Natural killer cell (primary cell): Measurements from ENCODE around the gene PAX8. TPM values are rescaled to one million over a fixed set of nuclear protein-coding genes. Genes with fewer than 3 reads are reported as not detected.
A peak's percentile ranks its signal among the peaks of the same experiment; 100 is the strongest.
"Not testable (repeated sequence)": the region's sequence is repeated elsewhere in the genome, so short reads cannot be mapped to it uniquely, and the experiment has no call there.

ENCODE experiments used
- ATAC-seq, 3 donors: fragments of 150-1000 bp in 2 of 3; fragments of 200-7000 bp in 1 of 3; cut with Tn5 transposase; 1 replicate in 1 of 3; 2 replicates in 2 of 3; pipeline ENCODE4 v1.10.0; 2021; ENCODE audit warnings: mild to moderate bottlenecking in 2 of 3, moderate library complexity in 2 of 3
- DNase-seq, 2 donors: peaks; one replicate each; pipeline versions ENCODE4 v3.0.0 to v3.0.0-alpha.2; 2013 to 2021; ENCODE audit warnings: mixed read lengths in 1 of 2
- H3K27ac ChIP-seq: one replicate; pipeline ENCODE4 v1.5.1; 2013; ENCODE audit warnings: mild to moderate bottlenecking, low read length
- H3K27me3 ChIP-seq: one replicate; pipeline ENCODE4 v1.6.1; 2013; ENCODE audit warnings: low read length; ENCODE audit not compliant: control insufficient read depth, insufficient read depth
- H3K36me3 ChIP-seq: one replicate; pipeline ENCODE4 v1.6.1; 2013; ENCODE audit warnings: low read length; ENCODE audit not compliant: control insufficient read depth, insufficient read depth
- H3K4me1 ChIP-seq: one replicate; pipeline ENCODE4 v1.6.1; 2013; ENCODE audit warnings: low read length; ENCODE audit not compliant: control insufficient read depth, insufficient read depth
- H3K4me3 ChIP-seq: one replicate; pipeline ENCODE4 v1.5.1; 2013; ENCODE audit warnings: low read length
- H3K9me3 ChIP-seq: one replicate; pipeline ENCODE4 v1.6.1; 2013; ENCODE audit warnings: low read length; ENCODE audit not compliant: control insufficient read depth, insufficient read depth
- H3K27ac Mint-ChIP-seq, 2 donors: one replicate each; pipeline ENCODE4 v1.8.0; 2022; ENCODE audit warnings: mild to moderate bottlenecking in 2 of 2, mixed read lengths in 2 of 2, moderate library complexity in 1 of 2
- H3K27me3 Mint-ChIP-seq, 2 donors: one replicate each; pipeline ENCODE4 v1.8.0; 2022; ENCODE audit warnings: low read depth in 2 of 2, mixed read lengths in 2 of 2
- H3K36me3 Mint-ChIP-seq: one replicate; pipeline ENCODE4 v1.8.0; 2022; ENCODE audit warnings: mixed read lengths
- H3K4me1 Mint-ChIP-seq, 2 donors: one replicate each; pipeline ENCODE4 v1.8.0; 2022; ENCODE audit warnings: mixed read lengths in 2 of 2
- H3K4me3 Mint-ChIP-seq: one replicate; pipeline ENCODE4 v1.8.0; 2022; ENCODE audit warnings: mild to moderate bottlenecking, moderate library complexity, mixed read lengths
- H3K9me3 Mint-ChIP-seq, 2 donors: one replicate each; pipeline ENCODE4 v1.8.0; 2022; ENCODE audit warnings: mixed read lengths in 2 of 2
- CTCF ChIP-seq: fragments of 200-600 bp; IDR thresholded peaks from one replicate; pipeline ENCODE4 v1.8.0; 2022; ENCODE audit warnings: antibody characterized with exemption
- WGBS: methylation state at CpG from one replicate; pipeline ENCODE4 v1.1.7; 2013; ENCODE audit warnings: missing lambda C conversion rate; ENCODE audit not compliant: insufficient coverage; 5-methylcytosine and 5-hydroxymethylcytosine counted together
- intact Hi-C: fragments of 100-400 bp; cut with micrococcal nuclease; formaldehyde crosslinking; loops from one replicate; pipeline ENCODE4 v1.14.2; 2022
- total RNA-seq, 4 donors: library from RNA; stranded (reverse); fragments of 120-200 nt in 1 of 4; gene quantifications; one replicate each; pipeline versions ENCODE4 v1.2.3 to v1.2.4, GENCODE V29; 2013 to 2022

PAX8 gene
- total RNA-seq, 3 donors from 2014 or later (not counting 1 experiment from before 2014, with no cell fraction given): 0.57 to 1.2 (median 0.65) TPM

- H3K9me3 ChIP-seq: no peaks in the 10 kb centered on the region
- DNase-seq (no peak), ATAC-seq (no peak)
- H3K27ac ChIP-seq: no peak overlapping the region
- H3K27me3 ChIP-seq: no peaks in the 10 kb centered on the region
- H3K27me3 Mint-ChIP-seq: no peaks in the 10 kb centered on the region
- 88% methylated on average over 9 of the region's 9 CpGs for WGBS
- H3K4me3 ChIP-seq: no peak overlapping the region
- no peaks in the 10 kb centered on the region for H3K36me3 ChIP-seq
- H3K36me3 Mint-ChIP-seq: no peaks in the 10 kb centered on the region
- no peak for TF ChIP-seq CTCF
- H3K9me3 Mint-ChIP-seq: no peaks in the 10 kb centered on the region
- peaks cover 8% of the 10 kb centered on the region for H3K4me1 ChIP-seq
- peak overlapping the region; percentile 35 for H3K4me3 Mint-ChIP-seq
- H3K27ac Mint-ChIP-seq: no peak overlapping the region
- H3K4me1 Mint-ChIP-seq: peaks cover 0 to 29% of the 10 kb centered on the region in 2 donors
- intact Hi-C loops: no loop called here
Observed at GRCh38 chr2:113237604-113238160, 41.0 kb downstream of the PAX8 start.

GRCh38 chr2:113236367-113237159 lies 42.2 kb downstream of the PAX8 start:
- Histone ChIP-seq H3K4me1 (peaks cover 8% of the 10 kb centered on the region), H3K36me3 (no peaks in the 10 kb centered on the region), H3K4me3 (no peak overlapping the region), H3K9me3 (no peaks in the 10 kb centered on the region), H3K27me3 (no peaks in the 10 kb centered on the region), H3K27ac (no peak overlapping the region)
- peaks cover 0 to 29% of the 10 kb centered on the region in 2 donors for H3K4me1 Mint-ChIP-seq
- H3K36me3 Mint-ChIP-seq: no peaks in the 10 kb centered on the region
- intact Hi-C loops: no loop called here
- no peak for TF ChIP-seq CTCF
- no peaks in the 10 kb centered on the region for H3K9me3 Mint-ChIP-seq
- DNase-seq: no peak
- no peaks in the 10 kb centered on the region for H3K27me3 Mint-ChIP-seq
- WGBS: 91% methylated on average over 38 of the region's 38 CpGs
- peak overlapping the region; percentile 62 for H3K4me3 Mint-ChIP-seq
- ATAC-seq: no peak
- peak overlapping the region in 1 of 2 donors; percentile 64 for H3K27ac Mint-ChIP-seq

- DNase-seq: peak; percentile 39 to 70
- H3K36me3 ChIP-seq, H3K27me3 ChIP-seq, intact Hi-C loops, H3K9me3 ChIP-seq, H3K9me3 Mint-ChIP-seq, H3K36me3 Mint-ChIP-seq, H3K27me3 Mint-ChIP-seq, H3K4me1 ChIP-seq: not testable (repeated sequence)
- peak; percentile 80 to 90 (median 86) for ATAC-seq
- peaks cover 0 to 26% of the 10 kb centered on the region in 2 donors for H3K4me1 Mint-ChIP-seq
- peak overlapping the region; percentile 78 to 97 for H3K27ac Mint-ChIP-seq
- H3K4me3 ChIP-seq: peak overlapping the region; percentile 63
- WGBS: 57% methylated on average over 74 of the region's 74 CpGs
- H3K27ac ChIP-seq: peak overlapping the region; percentile 64
- peak overlapping the region; percentile 92 for H3K4me3 Mint-ChIP-seq
Observed at GRCh38 chr2:113235347-113236226, 43.1 kb downstream of the PAX8 start.
